ENCODE results near the gene ARCN1. TPM values are rescaled to one million over a fixed set of nuclear protein-coding genes. Genes with fewer than 3 reads are reported as not detected.

ARCN1 gene
- total RNA-seq, 1 experiment from 2014 or later, result 122 TPM

DNA sequence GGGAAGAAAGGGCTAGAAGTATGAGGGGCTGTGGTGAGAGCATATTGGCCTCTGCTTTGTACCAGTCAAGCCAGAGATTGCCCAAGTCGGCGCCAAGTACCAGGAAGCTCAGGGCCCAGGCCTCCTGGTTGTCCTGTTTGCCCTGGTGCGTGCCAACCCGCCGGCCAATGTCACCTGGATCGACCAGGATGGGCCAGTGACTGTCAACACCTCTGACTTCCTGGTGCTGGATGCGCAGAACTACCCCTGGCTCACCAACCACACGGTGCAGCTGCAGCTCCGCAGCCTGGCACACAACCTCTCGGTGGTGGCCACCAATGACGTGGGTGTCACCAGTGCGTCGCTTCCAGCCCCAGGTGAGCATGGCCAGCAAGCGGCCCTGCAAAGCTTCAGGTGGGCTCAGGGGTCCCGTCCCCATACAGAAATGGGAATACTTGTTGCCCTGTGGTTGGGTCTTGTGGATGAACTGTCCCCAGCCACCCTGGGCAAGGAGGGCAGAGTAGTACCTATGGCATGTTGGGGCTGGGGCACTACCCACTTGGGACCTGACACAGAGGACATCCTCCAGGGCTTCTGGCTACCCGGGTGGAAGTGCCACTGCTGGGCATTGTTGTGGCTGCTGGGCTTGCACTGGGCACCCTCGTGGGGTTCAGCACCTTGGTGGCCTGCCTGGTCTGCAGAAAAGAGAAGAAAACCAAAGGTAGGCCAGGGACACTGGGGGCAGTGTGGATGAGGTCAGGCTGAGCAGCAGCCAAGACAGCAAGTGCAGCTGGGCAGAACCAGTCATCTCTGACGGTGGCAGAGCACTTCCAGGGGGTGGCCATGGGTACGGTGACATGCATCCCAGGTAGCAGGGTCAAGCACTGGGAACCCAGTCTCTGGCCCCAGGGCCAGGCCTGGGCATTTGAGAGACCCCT, 39.1 kb upstream of the ARCN1 start:
- Histone ChIP-seq H2AFZ (ENCODE audit: low read length) (no peak overlapping the region), H4K20me1 (ENCODE audit: low read length) (no peaks in the 10 kb centered on the region), H3K36me3 (ENCODE audit: low read depth, low read length) (no peaks in the 10 kb centered on the region), H3K4me2 (ENCODE audit: low read length) (no peak overlapping the region), H3K27ac (ENCODE audit: low read length) (no peak overlapping the region), H3K79me2 (ENCODE audit: low read length) (peaks cover 24% of the 10 kb centered on the region; the same call in 1 of the 2 replicates), H3K9me2 (replicated peaks; ENCODE audit: low read length) (no peaks in the 10 kb centered on the region), H3K9me3 (ENCODE audit: low read length) (no peaks in the 10 kb centered on the region), H3K27me3 (ENCODE audit: low read length) (no peaks in the 10 kb centered on the region), H3K4me1 (ENCODE audit: insufficient read depth, low read length) (peaks cover 18% of the 10 kb centered on the region), H3F3A (ENCODE audit: low read length, unreplicated experiment) (no peaks in the 10 kb centered on the region), H3K4me3 (ENCODE audit: low read length) (no peak overlapping the region), H3K9ac (ENCODE audit: low read length) (no peak overlapping the region)
- ChIA-PET CTCF (no interaction called here), POLR2A (ENCODE audit: unreplicated experiment) (no interaction called here)
- BruUV-seq (replicated peaks), result no TSS peak
- intact Hi-C loops (cut with micrococcal nuclease), result no loop called here
- no peak for ATAC-seq
- DNase-seq, result no peak
- TF ChIP-seq, protein P1, sequence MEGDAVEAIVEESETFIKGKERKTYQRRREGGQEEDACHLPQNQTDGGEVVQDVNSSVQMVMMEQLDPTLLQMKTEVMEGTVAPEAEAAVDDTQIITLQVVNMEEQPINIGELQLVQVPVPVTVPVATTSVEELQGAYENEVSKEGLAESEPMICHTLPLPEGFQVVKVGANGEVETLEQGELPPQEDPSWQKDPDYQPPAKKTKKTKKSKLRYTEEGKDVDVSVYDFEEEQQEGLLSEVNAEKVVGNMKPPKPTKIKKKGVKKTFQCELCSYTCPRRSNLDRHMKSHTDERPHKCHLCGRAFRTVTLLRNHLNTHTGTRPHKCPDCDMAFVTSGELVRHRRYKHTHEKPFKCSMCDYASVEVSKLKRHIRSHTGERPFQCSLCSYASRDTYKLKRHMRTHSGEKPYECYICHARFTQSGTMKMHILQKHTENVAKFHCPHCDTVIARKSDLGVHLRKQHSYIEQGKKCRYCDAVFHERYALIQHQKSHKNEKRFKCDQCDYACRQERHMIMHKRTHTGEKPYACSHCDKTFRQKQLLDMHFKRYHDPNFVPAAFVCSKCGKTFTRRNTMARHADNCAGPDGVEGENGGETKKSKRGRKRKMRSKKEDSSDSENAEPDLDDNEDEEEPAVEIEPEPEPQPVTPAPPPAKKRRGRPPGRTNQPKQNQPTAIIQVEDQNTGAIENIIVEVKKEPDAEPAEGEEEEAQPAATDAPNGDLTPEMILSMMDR (conservative IDR thresholded peaks at IDR 0.05; ENCODE audit: low read depth, low read length), result no peak
- no peak for TF ChIP-seq EZH2phosphoT487 (IDR thresholded peaks at IDR 0.05; ENCODE audit: borderline replicate concordance, low read length)
- no peak for TF ChIP-seq EZH2 (IDR thresholded peaks at IDR 0.05; ENCODE audit: low read length, unreplicated experiment)

DNA sequence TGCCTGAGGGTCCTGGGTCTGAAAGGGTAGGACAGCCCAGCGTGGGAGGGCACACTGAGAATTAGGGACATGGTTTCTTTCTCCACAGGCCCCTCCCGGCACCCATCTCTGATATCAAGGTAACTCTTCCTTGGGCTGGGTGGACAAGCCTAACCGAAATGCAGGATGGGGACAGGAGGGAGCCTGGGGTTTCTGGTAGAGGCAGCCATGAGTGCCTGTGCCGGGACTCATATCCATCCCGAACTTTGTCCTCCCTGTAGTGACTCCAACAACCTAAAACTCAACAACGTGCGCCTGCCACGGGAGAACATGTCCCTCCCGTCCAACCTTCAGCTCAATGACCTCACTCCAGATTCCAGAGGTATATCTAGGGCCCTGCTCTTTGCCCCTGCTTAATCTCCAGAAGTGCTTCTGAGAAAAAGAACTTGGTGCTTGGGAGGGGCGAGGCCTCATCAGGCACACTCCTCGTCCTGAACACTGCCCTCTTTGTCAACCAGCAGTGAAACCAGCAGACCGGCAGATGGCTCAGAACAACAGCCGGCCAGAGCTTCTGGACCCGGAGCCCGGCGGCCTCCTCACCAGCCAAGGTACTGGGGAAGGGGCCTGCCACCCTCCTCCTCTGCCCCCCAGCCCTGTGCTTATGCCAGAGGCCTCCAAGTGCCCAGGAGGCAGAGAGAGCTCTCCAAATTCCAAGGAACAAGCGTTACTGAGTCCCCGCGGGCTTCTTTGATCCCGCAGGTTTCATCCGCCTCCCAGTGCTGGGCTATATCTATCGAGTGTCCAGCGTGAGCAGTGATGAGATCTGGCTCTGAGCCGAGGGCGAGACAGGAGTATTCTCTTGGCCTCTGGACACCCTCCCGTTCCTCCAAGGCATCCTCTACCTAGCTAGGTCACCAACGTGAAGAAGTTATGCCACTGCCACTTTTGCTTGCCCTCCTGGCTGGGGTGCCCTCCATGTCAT, 38.2 kb upstream of the ARCN1 start:
- Histone ChIP-seq H4K20me1 (ENCODE audit: low read length) (no peaks in the 10 kb centered on the region), H3K4me1 (ENCODE audit: insufficient read depth, low read length) (peaks cover 17% of the 10 kb centered on the region), H3K36me3 (ENCODE audit: low read depth, low read length) (no peaks in the 10 kb centered on the region), H2AFZ (ENCODE audit: low read length) (no peak overlapping the region), H3F3A (ENCODE audit: low read length, unreplicated experiment) (no peaks in the 10 kb centered on the region), H3K79me2 (ENCODE audit: low read length) (peaks cover 23% of the 10 kb centered on the region; the same call in 1 of the 2 replicates), H3K27me3 (ENCODE audit: low read length) (no peaks in the 10 kb centered on the region), H3K4me3 (ENCODE audit: low read length) (no peak overlapping the region), H3K27ac (ENCODE audit: low read length) (no peak overlapping the region), H3K4me2 (ENCODE audit: low read length) (no peak overlapping the region), H3K9me2 (replicated peaks; ENCODE audit: low read length) (no peaks in the 10 kb centered on the region), H3K9ac (ENCODE audit: low read length) (no peak overlapping the region), H3K9me3 (ENCODE audit: low read length) (no peaks in the 10 kb centered on the region)
- BruUV-seq (replicated peaks), result no TSS peak
- TF ChIP-seq, protein P1 (conservative IDR thresholded peaks at IDR 0.05; ENCODE audit: low read depth, low read length), result no peak
- no peak for TF ChIP-seq EZH2phosphoT487 (IDR thresholded peaks at IDR 0.05; ENCODE audit: borderline replicate concordance, low read length)
- TF ChIP-seq EZH2 (IDR thresholded peaks at IDR 0.05; ENCODE audit: low read length, unreplicated experiment), result no peak
- intact Hi-C loops (cut with micrococcal nuclease), result no loop called here
- CTCF ChIA-PET, result no interaction called here
- no peak for ATAC-seq
- DNase-seq, result no peak
- POLR2A ChIA-PET (ENCODE audit: unreplicated experiment), result no interaction called here
